KMS-11 (cell line): ENCODE data around the gene MCC.
A peak's percentile ranks its signal among the peaks of the same experiment; 100 is the strongest.

Source experiments
- H2AFZ ChIP-seq: fragments of 200-600 bp; sonication (generic); 2 replicates; pipeline ENCODE4 v1.6.1; 2016; ENCODE audit warnings: antibody characterized with exemption, mixed run types, low read depth
- H3K27ac ChIP-seq: fragments of 200-600 bp; sonication (generic); 2 replicates; pipeline ENCODE4 v1.6.1; 2016; ENCODE audit warnings: mild to moderate bottlenecking, mixed run types
- H3K27me3 ChIP-seq: fragments of 200-600 bp; sonication (generic); 2 replicates; pipeline ENCODE4 v1.6.1; 2017; ENCODE audit warnings: mild to moderate bottlenecking, low read depth, mixed run types, moderate library complexity; ENCODE audit not compliant: insufficient read depth
- H3K36me3 ChIP-seq: fragments of 200-600 bp; sonication (generic); 2 replicates; pipeline ENCODE4 v1.6.1; 2017; ENCODE audit warnings: mild to moderate bottlenecking, mixed run types; ENCODE audit not compliant: insufficient read depth
- H3K4me1 ChIP-seq: fragments of 200-600 bp; sonication (generic); 2 replicates; pipeline ENCODE4 v1.6.1; 2016; ENCODE audit warnings: mild to moderate bottlenecking, low read depth, mixed run types; ENCODE audit not compliant: poor library complexity, severe bottlenecking
- H3K4me2 ChIP-seq: fragments of 200-600 bp; sonication (generic); 2 replicates; pipeline ENCODE4 v1.7.0; 2016; ENCODE audit warnings: mild to moderate bottlenecking, mixed run types
- H3K4me3 ChIP-seq: fragments of 200-600 bp; sonication (generic); IDR thresholded peaks from 2 replicates; pipeline ENCODE4 v1.6.1; 2017; ENCODE audit warnings: low read depth, low read length, mixed read lengths; ENCODE audit not compliant: insufficient read depth
- H3K79me2 ChIP-seq: fragments of 200-600 bp; sonication (generic); 2 replicates; pipeline ENCODE4 v1.6.1; 2016; ENCODE audit warnings: low read depth, mixed run types; ENCODE audit not compliant: insufficient read depth
- H3K9ac ChIP-seq: fragments of 200-600 bp; sonication (generic); 2 replicates; pipeline ENCODE4 v1.6.1; 2016; ENCODE audit warnings: mild to moderate bottlenecking, mixed run types
- H4K20me1 ChIP-seq: fragments of 200-600 bp; sonication (generic); 2 replicates; pipeline ENCODE4 v1.6.1; 2016; ENCODE audit warnings: mild to moderate bottlenecking, mixed run types; ENCODE audit not compliant: insufficient read depth
- CTCF ChIP-seq: fragments of 200-600 bp; sonication (generic); conservative IDR thresholded peaks from 2 replicates; pipeline ENCODE4 v1.6.1; 2017; ENCODE audit warnings: low read depth, mild to moderate bottlenecking, antibody characterized with exemption, low read length, moderate library complexity, mixed read lengths

Gene MCC

GRCh38 chr5:113519412-113519811 is 31.2 kb upstream of the MCC start:
- H3K4me2 ChIP-seq = no peak overlapping the region
- no peak overlapping the region for H2AFZ ChIP-seq
- no peak overlapping the region for H3K4me3 ChIP-seq
- peaks cover 25% of the 10 kb centered on the region for H3K4me1 ChIP-seq
- no peaks in the 10 kb centered on the region for H3K27me3 ChIP-seq
- peaks cover 7% of the 10 kb centered on the region; the same call in 1 of the 2 replicates for H3K79me2 ChIP-seq
- no peaks in the 10 kb centered on the region; the same call in 1 of the 2 replicates for H4K20me1 ChIP-seq
- no peak for TF ChIP-seq CTCF
- no peaks in the 10 kb centered on the region for H3K36me3 ChIP-seq
- H3K9ac ChIP-seq = no peak overlapping the region
- no peak overlapping the region for H3K27ac ChIP-seq

- TF ChIP-seq CTCF = no peak
- H3K4me2 ChIP-seq = no peak overlapping the region
- no peaks in the 10 kb centered on the region for H3K27me3 ChIP-seq
- H3K79me2 ChIP-seq = peaks cover 7% of the 10 kb centered on the region; the same call in 1 of the 2 replicates
- H4K20me1 ChIP-seq = no peaks in the 10 kb centered on the region; the same call in 1 of the 2 replicates
- H3K27ac ChIP-seq = no peak overlapping the region
- no peaks in the 10 kb centered on the region for H3K36me3 ChIP-seq
- H3K9ac ChIP-seq = no peak overlapping the region
- no peak overlapping the region for H3K4me3 ChIP-seq
- H3K4me1 ChIP-seq = peaks cover 26% of the 10 kb centered on the region
- no peak overlapping the region for H2AFZ ChIP-seq
Observed at GRCh38 chr5:113518884-113519283, 30.6 kb upstream of the MCC start.

GRCh38 chr5:113514289-113514635 is 26.0 kb upstream of the MCC start:
- Histone ChIP-seq H3K4me2 (peak overlapping the region; percentile 41; the same call in 1 of the 2 replicates), H4K20me1 (no peaks in the 10 kb centered on the region), H3K4me1 (peaks cover 9% of the 10 kb centered on the region), H3K9ac (peak overlapping the region; percentile 98), H3K79me2 (no peaks in the 10 kb centered on the region; the same call in 1 of the 2 replicates), H3K36me3 (no peaks in the 10 kb centered on the region), H3K4me3 (no peak overlapping the region), H3K27ac (peak overlapping the region; percentile 71; the same call in 1 of the 2 replicates), H3K27me3 (no peaks in the 10 kb centered on the region), H2AFZ (peak overlapping the region; percentile 97)
- TF ChIP-seq CTCF = no peak

- no peak within 1 kb of the TSS for H3K4me3 ChIP-seq
- H2AFZ ChIP-seq = peak within 1 kb of the TSS; percentile 97
- H3K4me2 ChIP-seq = peak within 1 kb of the TSS; percentile 43; the same call in 1 of the 2 replicates
- H3K4me1 ChIP-seq = peaks cover 9% of the 10 kb centered on the region
- 0 out of 2 replicates have a peak, but pooled peaks have one; percentile 11 for TF ChIP-seq CTCF
- H3K27ac ChIP-seq = peak within 1 kb of the TSS; percentile 71
- H3K36me3 ChIP-seq = no peaks in the 10 kb centered on the region
- no peaks in the 10 kb centered on the region for H4K20me1 ChIP-seq
- peak within 1 kb of the TSS; percentile 98 for H3K9ac ChIP-seq
- H3K79me2 ChIP-seq = no peaks in the 10 kb centered on the region; the same call in 1 of the 2 replicates
- no peaks in the 10 kb centered on the region for H3K27me3 ChIP-seq
Observed at GRCh38 chr5:113513384-113514288, 25.4 kb upstream of the MCC start, which contains the start of gene YTHDC2. TSS of gene YTHDC2 (plus strand) at chr5:113513694. CDS start at chr5:113513896, 202 bp downstream.
